ENCODE measurements around the gene TMEM63A.

- TF ChIP-seq POLR2A (IDR thresholded peaks at IDR 0.05) = no peak
- no peak for TF ChIP-seq CTCF (IDR thresholded peaks at IDR 0.05)
- no peak for TF ChIP-seq EP300 (IDR thresholded peaks at IDR 0.05; ENCODE audit: low read depth)
Measured at GRCh38 chr1:225909477-225909876, 27.3 kb upstream of the TMEM63A start.

Measured in transverse colon (tissue), 3 donors.